ENCODE results near the gene GORASP1.
"Not testable (repeated sequence)": the region's sequence is repeated elsewhere in the genome, so short reads cannot be mapped to it uniquely, and the experiment has no call there.

Gene GORASP1

GRCh38 chr3:39065197-39065596 lies 42.2 kb downstream of the GORASP1 start:
- DNase-seq (ENCODE audit: low read depth in 2 of 2) = no peak

GRCh38 chr3:39064646-39065045 lies 42.8 kb downstream of the GORASP1 start:
- DNase-seq (ENCODE audit: low read depth in 2 of 2) = no peak

GRCh38 chr3:39063143-39063542 lies 44.3 kb downstream of the GORASP1 start:
- no peak for DNase-seq (ENCODE audit: low read depth in 2 of 2)

- DNase-seq (ENCODE audit: low read depth in 2 of 2) = no peak
These were observed 45.2 kb downstream of the GORASP1 start for GRCh38 chr3:39062180-39062579.

- DNase-seq (ENCODE audit: low read depth in 2 of 2) = not testable (repeated sequence)
These were observed 46.2 kb downstream of the GORASP1 start for GRCh38 chr3:39061228-39061627.

DNA sequence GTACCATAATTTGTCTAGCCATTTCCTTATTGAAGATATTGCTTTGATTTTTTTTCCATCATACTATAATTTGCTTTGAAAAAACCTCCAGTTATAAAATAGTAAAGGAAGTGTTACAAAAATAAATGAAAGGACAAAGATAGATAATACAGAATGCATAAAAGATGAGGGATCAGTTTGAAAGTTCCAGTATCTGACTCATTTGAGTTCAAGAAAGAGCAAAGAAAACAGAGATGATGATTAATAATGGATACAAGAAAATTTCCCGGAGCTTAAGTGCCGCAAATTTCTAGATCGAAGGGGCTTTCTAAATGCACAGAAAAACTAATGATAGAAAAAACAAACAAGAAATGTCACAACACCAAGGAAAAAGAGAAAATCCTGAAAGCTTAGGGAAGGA lies 51.3 kb downstream of the GORASP1 start:
- no peak for DNase-seq (ENCODE audit: low read depth in 2 of 2)

- no peak for DNase-seq (ENCODE audit: low read depth in 2 of 2)
These were observed 53.7 kb downstream of the GORASP1 start for GRCh38 chr3:39053696-39054095.

- DNase-seq (ENCODE audit: low read depth in 2 of 2) = no peak
These were observed 54.8 kb downstream of the GORASP1 start for GRCh38 chr3:39052583-39052982.

DNA sequence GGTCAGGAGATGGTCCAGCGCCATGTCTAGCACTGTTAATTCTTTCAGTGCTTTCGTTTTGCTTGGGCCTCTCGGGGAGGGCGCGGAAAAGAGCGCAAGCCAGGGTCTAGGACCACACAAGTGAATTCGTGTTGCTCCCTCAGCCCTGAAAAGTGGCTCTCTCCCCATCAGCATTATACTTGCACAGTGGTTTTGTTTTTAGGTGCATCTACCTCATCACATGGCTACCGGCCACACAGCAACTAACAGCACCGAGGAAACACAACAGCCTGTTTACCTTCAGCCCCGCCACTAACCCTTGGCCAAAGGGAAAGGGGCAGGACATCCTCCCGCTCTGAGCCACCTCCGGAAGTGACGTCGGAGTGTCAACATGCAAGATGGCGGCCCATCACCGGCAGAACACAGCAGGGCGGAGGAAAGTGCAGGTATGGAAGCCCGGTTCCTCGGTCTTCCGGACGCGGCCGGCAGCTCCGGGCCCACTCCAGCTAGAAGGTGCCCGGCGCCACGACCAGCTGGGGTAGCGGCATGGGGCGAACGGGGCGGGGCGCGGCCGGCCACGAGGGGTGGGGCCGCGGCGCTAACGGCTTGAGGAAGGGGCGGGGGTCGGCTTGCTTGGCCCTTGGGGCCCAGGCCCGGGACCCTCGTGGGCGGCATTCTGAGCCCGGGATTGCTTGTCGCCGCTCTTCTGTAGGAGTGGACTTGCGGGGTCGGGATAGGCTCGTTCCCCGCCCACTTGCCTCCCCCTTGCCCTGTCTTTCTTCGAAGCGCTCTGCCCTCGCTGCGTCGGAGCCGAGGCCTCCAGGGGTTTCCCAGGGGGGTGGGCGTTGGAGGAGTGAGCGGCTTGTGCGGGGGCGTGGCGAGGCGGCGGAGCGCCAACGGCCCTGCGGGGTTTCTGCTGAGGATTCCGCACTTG lies 55.5 kb downstream of the GORASP1 start, which contains the start of the genes SCN11A and WDR48:
Gene SCN11A (minus strand): TSS at position 296 of the 913 bp plus-strand sequence. CDS start 101,582 bp downstream, outside the sequence.
Gene WDR48 (plus strand): TSS at position 368 of the 913 bp plus-strand sequence. CDS start 10 bp downstream, at position 378.
- peak; percentile 85 to 91 for DNase-seq (ENCODE audit: low read depth in 2 of 2)

- DNase-seq (ENCODE audit: low read depth in 2 of 2) = no peak
These were observed 57.4 kb downstream of the GORASP1 start for GRCh38 chr3:39050029-39050428.
